Glutamatergic neuron (in vitro differentiated cells): ENCODE data around the gene SLC5A6. TPM values are rescaled to one million over a fixed set of nuclear protein-coding genes. Genes with fewer than 3 reads are reported as not detected.
A peak's percentile ranks its signal among the peaks of the same experiment; 100 is the strongest.

ENCODE experiments used
- DNase-seq: peaks from one replicate; pipeline ENCODE4 v3.0.0; 2022
- H3K27ac Mint-ChIP-seq: one replicate; pipeline ENCODE4 v1.8.0; 2020; ENCODE audit warnings: mild to moderate bottlenecking, mixed read lengths, inconsistent platforms; ENCODE audit not compliant: unreplicated experiment
- H3K27me3 Mint-ChIP-seq: one replicate; pipeline ENCODE4 v1.8.0; 2020; ENCODE audit warnings: mild to moderate bottlenecking, moderate library complexity, mixed read lengths, inconsistent platforms; ENCODE audit not compliant: unreplicated experiment
- H3K36me3 Mint-ChIP-seq: one replicate; pipeline ENCODE4 v1.8.0; 2020; ENCODE audit warnings: mild to moderate bottlenecking, mixed read lengths, inconsistent platforms; ENCODE audit not compliant: unreplicated experiment
- H3K4me1 Mint-ChIP-seq: one replicate; pipeline ENCODE4 v1.8.0; 2020; ENCODE audit warnings: mild to moderate bottlenecking, low read depth, mixed read lengths, inconsistent platforms; ENCODE audit not compliant: unreplicated experiment
- H3K4me3 Mint-ChIP-seq: one replicate; pipeline ENCODE4 v1.8.0; 2020; ENCODE audit warnings: mild to moderate bottlenecking, mixed read lengths, inconsistent platforms; ENCODE audit not compliant: unreplicated experiment
- H3K9me3 Mint-ChIP-seq: one replicate; pipeline ENCODE4 v1.8.0; 2020; ENCODE audit warnings: mild to moderate bottlenecking, moderate library complexity, mixed read lengths, inconsistent platforms; ENCODE audit not compliant: unreplicated experiment
- total RNA-seq: library from RNA; stranded (reverse); fragmentation: NEBNext Ultra II Directional; extraction: Animal tissue kit (Norgen Biotek cat#: 25700); gene quantifications from one replicate; pipeline ENCODE4 v1.2.1, GENCODE V29; 2021; ENCODE audit not compliant: unreplicated experiment
- TF ChIP-seq, protein P1 (sequence below): fragments of 200-600 bp; sonication (generic); IDR thresholded peaks from one replicate; pipeline ENCODE4 v1.5.0; 2021; ENCODE audit not compliant: partially characterized antibody, unreplicated experiment

Gene SLC5A6
- total RNA-seq, 1 donor from 2014 or later = 40.0 TPM

DNA sequence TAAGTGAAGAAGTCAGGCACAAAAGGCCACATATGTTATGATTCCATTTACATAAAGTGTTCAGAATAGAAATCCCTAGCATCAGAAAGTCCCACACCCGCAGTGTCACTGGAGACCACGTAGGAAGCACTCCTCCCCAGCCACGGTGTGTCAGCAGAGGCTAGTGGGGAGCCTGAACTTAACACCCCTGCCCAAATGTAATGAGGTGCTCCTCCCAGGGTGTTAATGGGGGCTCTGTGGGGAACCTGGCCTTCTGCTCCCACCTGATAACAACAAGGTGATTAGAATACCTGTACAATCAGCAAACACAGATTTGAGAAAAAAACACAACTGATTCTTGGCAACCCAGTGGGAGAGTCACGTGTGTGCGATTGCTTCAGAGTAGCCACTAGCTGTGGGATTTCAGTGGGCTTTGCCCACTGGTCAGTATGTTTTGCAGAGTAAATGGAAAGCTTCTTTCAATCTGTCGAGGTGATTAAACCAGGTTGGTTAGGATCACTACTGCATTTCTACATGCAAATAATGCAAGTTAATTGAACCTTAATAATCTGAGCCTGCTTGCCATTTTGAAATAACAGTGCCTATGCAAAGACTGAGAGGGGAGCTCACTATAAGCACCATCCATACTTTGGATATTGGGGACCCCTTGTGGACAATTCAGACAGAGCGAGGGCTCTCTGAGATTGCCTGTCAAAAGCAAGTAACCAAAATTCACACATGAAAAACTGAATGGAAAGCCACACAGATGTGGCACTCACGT lies 20.8 kb downstream of the SLC5A6 start:
- no peak overlapping the region for H3K4me3 Mint-ChIP-seq
- no peaks in the 10 kb centered on the region for H3K36me3 Mint-ChIP-seq
- no peak overlapping the region for H3K27ac Mint-ChIP-seq
- no peaks in the 10 kb centered on the region for H3K9me3 Mint-ChIP-seq
- H3K27me3 Mint-ChIP-seq = no peaks in the 10 kb centered on the region
- DNase-seq = peak; percentile 62
- TF ChIP-seq, protein P1, sequence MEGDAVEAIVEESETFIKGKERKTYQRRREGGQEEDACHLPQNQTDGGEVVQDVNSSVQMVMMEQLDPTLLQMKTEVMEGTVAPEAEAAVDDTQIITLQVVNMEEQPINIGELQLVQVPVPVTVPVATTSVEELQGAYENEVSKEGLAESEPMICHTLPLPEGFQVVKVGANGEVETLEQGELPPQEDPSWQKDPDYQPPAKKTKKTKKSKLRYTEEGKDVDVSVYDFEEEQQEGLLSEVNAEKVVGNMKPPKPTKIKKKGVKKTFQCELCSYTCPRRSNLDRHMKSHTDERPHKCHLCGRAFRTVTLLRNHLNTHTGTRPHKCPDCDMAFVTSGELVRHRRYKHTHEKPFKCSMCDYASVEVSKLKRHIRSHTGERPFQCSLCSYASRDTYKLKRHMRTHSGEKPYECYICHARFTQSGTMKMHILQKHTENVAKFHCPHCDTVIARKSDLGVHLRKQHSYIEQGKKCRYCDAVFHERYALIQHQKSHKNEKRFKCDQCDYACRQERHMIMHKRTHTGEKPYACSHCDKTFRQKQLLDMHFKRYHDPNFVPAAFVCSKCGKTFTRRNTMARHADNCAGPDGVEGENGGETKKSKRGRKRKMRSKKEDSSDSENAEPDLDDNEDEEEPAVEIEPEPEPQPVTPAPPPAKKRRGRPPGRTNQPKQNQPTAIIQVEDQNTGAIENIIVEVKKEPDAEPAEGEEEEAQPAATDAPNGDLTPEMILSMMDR = peak; percentile 69
- H3K4me1 Mint-ChIP-seq = no peaks in the 10 kb centered on the region

DNA sequence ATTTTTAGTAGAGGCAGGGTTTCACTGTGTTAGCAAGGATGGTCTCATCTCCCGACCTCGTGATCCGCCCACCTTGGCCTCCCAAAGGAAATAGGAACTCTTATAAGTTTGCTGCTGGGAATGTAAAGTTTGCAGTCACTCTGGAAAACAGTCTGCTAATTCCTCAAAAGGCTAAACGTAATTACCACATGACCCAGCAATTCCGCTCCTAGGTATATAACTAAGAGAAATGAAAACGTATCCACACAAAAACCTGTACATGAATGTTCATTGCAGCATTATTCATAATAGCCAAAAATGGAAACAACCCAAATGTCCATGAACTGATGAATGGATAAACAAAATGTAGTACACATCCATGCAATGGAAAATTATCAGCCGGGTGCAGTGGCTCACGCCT lies 22.1 kb downstream of the SLC5A6 start:
- no peak overlapping the region for H3K27ac Mint-ChIP-seq
- TF ChIP-seq, protein P1 = no peak

DNA sequence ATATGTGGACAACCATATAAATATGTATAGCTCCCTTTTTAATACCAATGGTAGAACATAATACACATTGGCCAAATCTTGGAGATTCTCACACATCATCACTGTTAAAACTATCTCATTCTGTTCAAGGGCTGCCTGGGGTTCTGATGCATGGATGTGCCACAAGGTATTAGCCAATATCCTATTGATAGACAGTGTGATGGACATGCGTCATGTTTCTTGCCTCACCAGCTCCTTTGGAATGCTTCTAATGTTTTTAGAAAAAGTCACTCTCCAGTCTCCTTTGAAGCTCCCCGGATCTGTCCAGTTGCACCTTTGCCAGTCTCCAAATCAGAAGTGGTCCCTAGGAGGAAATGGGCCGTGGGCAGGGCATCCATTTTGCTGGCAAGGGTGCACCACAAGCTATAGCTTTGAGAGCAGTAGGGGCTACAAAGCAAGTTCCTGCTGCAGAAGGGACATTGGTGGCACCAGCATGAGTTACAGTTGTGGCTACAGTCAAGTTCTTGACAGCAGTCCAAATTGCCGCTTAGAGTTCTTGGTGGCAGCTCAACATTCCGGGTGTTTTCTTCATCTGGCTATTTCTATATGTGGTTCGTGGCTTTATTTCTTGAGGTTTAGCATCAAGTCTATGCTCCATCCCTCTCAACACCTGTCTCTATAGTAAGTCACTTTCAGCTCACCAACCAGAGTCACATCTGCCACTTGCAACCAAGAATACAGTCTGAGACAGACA lies 25.3 kb downstream of the SLC5A6 start:
- Mint-ChIP-seq H3K36me3 (no peaks in the 10 kb centered on the region), H3K4me3 (no peak overlapping the region), H3K4me1 (peaks cover 3% of the 10 kb centered on the region), H3K27me3 (no peaks in the 10 kb centered on the region), H3K27ac (no peak overlapping the region), H3K9me3 (no peaks in the 10 kb centered on the region)
- TF ChIP-seq, protein P1 = no peak
- no peak for DNase-seq

More for the DNA sequence above, 22.1 kb downstream of the SLC5A6 start:
- no peaks in the 10 kb centered on the region for H3K4me1 Mint-ChIP-seq
- H3K36me3 Mint-ChIP-seq = no peaks in the 10 kb centered on the region
- no peak overlapping the region for H3K4me3 Mint-ChIP-seq
- H3K27me3 Mint-ChIP-seq = no peaks in the 10 kb centered on the region
- no peaks in the 10 kb centered on the region for H3K9me3 Mint-ChIP-seq
- no peak for DNase-seq

DNA sequence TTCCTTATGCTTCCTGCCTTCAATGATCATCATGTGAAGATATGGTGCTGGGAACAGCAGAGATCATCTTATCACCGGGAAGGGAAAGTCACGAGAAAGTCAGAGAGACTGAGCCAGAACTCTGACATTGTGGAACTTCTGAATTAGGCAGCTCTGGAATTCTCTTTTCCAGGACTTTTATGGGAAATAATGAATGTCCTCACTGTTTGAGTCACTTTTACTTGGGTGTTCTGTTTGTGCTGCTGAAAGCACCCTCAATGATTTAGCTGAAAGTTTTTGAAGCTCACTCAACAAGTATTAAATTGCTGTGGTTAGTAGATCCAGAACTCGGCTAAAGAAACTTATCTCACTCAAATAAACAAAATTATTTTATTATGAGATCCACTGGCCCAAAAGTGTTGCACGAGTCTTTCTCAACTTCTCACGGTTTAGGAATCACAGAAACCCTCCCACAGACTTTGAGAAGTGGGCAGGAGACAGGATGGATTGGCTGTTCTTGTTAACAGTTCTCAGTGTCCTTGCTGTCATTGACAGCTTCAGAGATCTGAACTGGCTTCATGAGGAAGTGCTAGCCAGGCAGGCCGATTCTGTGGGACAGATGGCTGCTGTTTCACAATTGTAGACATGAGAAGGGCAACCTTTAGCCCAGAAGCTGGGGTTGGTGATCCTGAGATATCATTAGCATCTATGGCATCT lies 26.6 kb downstream of the SLC5A6 start:
- peaks cover 3% of the 10 kb centered on the region for H3K4me1 Mint-ChIP-seq
- no peak overlapping the region for H3K27ac Mint-ChIP-seq
- H3K4me3 Mint-ChIP-seq = no peak overlapping the region
- TF ChIP-seq, protein P1 = no peak
- no peaks in the 10 kb centered on the region for H3K9me3 Mint-ChIP-seq
- peaks cover 2% of the 10 kb centered on the region for H3K27me3 Mint-ChIP-seq
- H3K36me3 Mint-ChIP-seq = no peaks in the 10 kb centered on the region
- DNase-seq = no peak

DNA sequence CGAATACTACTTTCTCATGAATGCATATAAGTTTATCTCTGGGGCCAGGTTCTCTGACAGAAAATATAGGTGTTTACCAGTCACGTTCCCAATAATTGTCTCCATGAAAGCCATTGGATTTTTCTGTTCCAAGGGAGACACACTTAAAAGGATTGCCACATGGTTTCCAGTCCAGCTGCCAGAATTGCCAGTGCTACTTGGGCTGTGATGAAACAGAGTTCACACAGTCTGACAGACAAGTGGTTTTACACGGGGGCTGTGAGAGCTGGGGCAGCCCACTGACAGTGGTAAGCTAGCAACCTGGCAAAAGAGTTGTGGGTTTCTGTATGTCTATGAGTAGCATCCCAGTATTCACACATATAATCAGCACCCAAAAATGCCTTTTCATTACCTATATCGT lies 28.0 kb downstream of the SLC5A6 start:
- no peak overlapping the region for H3K4me3 Mint-ChIP-seq
- no peaks in the 10 kb centered on the region for H3K9me3 Mint-ChIP-seq
- H3K27ac Mint-ChIP-seq = no peak overlapping the region
- peaks cover 3% of the 10 kb centered on the region for H3K4me1 Mint-ChIP-seq
- H3K27me3 Mint-ChIP-seq = peaks cover 2% of the 10 kb centered on the region
- TF ChIP-seq, protein P1 = no peak
- no peaks in the 10 kb centered on the region for H3K36me3 Mint-ChIP-seq
- DNase-seq = no peak
